ENCODE results near the gene TMEM14A. TPM values are rescaled to one million over a fixed set of nuclear protein-coding genes. Genes with fewer than 3 reads are reported as not detected.
A peak's percentile ranks its signal among the peaks of the same experiment; 100 is the strongest.

Gene TMEM14A
- total and polyA plus RNA-seq, 9 of the 15 experiments (the other 6 are each of a cell fraction or from before 2014, with no cell fraction given): 3.5 to 43.3 (median 8.5) TPM

DNA sequence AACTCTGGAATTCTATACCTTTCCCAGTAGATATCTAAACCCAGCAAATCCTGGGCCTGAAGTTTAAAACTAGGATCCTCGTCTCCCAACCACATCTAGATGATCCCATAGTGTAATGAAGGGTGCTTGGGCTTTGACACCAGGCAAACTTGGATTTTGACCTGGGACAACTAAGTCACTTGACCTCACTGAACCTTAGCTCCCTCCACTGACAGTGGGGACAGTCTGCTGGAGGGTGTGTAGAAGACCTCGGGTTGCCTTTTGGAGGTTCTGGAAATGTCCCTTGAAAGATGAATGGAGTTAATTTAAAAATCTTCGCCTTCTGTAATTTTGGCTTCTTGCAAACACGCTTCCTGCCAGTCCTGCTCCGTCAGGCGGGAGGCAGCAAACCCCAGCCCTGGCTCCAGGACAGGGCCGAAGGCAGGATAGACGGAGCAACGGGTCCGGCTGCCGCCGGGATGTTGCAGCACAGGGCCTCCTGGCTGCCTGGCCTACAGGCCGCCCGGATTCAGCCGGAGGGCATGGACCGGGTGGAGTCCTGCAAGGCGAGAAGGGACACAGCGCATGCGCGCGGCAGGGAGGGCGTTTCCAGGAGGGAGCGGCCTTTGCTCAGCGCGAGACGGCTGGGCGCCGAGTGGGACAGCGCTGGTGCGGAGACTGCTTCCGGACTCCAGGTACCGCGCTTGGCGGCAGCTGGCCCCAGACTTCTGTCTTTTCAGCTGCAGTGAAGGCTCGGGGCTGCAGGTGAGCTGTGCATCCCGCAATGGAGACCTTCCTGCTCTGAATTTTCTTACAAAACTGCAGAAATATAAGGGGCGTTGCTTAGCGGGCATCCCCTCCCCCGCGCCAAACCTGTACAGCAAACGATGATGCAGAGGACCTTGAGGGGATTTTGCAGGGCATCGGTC lies at the start of gene TMEM14A (continued):
- TF ChIP-seq PHF8 (IDR thresholded peaks at IDR 0.05; ENCODE audit: borderline replicate concordance, low read length) (peak; percentile 69; the same call in 1 of the 2 replicates), TFAP4 (CRISPR knock-in tag; IDR thresholded peaks at IDR 0.05; ENCODE audit: borderline replicate concordance) (peak; percentile 75; the same call in 1 of the 2 replicates), FOXA1 (IDR thresholded peaks at IDR 0.05; ENCODE audit: borderline replicate concordance) (no peak), STAG1 (CRISPR knock-in tag; IDR thresholded peaks at IDR 0.05; ENCODE audit: borderline replicate concordance) (no peak), SREBF1 (IDR thresholded peaks at IDR 0.05; ENCODE audit: borderline replicate concordance, low read depth, low read length) (no peak), KLF13 (tag; IDR thresholded peaks at IDR 0.05; ENCODE audit: borderline replicate concordance, low read depth) (peak; percentile 37; the same call in 1 of the 2 replicates), SIN3B (IDR thresholded peaks at IDR 0.05; ENCODE audit: low read depth) (no peak), SMAD4 (CRISPR knock-in tag; conservative IDR thresholded peaks at IDR 0.05) (peak; percentile 78), CXXC5 (CRISPR knock-in tag; IDR thresholded peaks at IDR 0.05) (peak; percentile 76), XRCC3 (IDR thresholded peaks at IDR 0.05) (no peak), ADNP (tag; IDR thresholded peaks at IDR 0.05) (no peak), NRF1 (conservative IDR thresholded peaks at IDR 0.05 in 1 of 2, IDR thresholded peaks at IDR 0.05 in 1 of 2) (peak; percentile 98 to 99), ESRRA (IDR thresholded peaks at IDR 0.05; ENCODE audit: borderline replicate concordance, low read depth) (peak; percentile 11; the same call in 1 of the 2 replicates), CTBP1 (IDR thresholded peaks at IDR 0.05; ENCODE audit: borderline replicate concordance) (peak; percentile 85)
- TF ChIP-seq, protein P1, sequence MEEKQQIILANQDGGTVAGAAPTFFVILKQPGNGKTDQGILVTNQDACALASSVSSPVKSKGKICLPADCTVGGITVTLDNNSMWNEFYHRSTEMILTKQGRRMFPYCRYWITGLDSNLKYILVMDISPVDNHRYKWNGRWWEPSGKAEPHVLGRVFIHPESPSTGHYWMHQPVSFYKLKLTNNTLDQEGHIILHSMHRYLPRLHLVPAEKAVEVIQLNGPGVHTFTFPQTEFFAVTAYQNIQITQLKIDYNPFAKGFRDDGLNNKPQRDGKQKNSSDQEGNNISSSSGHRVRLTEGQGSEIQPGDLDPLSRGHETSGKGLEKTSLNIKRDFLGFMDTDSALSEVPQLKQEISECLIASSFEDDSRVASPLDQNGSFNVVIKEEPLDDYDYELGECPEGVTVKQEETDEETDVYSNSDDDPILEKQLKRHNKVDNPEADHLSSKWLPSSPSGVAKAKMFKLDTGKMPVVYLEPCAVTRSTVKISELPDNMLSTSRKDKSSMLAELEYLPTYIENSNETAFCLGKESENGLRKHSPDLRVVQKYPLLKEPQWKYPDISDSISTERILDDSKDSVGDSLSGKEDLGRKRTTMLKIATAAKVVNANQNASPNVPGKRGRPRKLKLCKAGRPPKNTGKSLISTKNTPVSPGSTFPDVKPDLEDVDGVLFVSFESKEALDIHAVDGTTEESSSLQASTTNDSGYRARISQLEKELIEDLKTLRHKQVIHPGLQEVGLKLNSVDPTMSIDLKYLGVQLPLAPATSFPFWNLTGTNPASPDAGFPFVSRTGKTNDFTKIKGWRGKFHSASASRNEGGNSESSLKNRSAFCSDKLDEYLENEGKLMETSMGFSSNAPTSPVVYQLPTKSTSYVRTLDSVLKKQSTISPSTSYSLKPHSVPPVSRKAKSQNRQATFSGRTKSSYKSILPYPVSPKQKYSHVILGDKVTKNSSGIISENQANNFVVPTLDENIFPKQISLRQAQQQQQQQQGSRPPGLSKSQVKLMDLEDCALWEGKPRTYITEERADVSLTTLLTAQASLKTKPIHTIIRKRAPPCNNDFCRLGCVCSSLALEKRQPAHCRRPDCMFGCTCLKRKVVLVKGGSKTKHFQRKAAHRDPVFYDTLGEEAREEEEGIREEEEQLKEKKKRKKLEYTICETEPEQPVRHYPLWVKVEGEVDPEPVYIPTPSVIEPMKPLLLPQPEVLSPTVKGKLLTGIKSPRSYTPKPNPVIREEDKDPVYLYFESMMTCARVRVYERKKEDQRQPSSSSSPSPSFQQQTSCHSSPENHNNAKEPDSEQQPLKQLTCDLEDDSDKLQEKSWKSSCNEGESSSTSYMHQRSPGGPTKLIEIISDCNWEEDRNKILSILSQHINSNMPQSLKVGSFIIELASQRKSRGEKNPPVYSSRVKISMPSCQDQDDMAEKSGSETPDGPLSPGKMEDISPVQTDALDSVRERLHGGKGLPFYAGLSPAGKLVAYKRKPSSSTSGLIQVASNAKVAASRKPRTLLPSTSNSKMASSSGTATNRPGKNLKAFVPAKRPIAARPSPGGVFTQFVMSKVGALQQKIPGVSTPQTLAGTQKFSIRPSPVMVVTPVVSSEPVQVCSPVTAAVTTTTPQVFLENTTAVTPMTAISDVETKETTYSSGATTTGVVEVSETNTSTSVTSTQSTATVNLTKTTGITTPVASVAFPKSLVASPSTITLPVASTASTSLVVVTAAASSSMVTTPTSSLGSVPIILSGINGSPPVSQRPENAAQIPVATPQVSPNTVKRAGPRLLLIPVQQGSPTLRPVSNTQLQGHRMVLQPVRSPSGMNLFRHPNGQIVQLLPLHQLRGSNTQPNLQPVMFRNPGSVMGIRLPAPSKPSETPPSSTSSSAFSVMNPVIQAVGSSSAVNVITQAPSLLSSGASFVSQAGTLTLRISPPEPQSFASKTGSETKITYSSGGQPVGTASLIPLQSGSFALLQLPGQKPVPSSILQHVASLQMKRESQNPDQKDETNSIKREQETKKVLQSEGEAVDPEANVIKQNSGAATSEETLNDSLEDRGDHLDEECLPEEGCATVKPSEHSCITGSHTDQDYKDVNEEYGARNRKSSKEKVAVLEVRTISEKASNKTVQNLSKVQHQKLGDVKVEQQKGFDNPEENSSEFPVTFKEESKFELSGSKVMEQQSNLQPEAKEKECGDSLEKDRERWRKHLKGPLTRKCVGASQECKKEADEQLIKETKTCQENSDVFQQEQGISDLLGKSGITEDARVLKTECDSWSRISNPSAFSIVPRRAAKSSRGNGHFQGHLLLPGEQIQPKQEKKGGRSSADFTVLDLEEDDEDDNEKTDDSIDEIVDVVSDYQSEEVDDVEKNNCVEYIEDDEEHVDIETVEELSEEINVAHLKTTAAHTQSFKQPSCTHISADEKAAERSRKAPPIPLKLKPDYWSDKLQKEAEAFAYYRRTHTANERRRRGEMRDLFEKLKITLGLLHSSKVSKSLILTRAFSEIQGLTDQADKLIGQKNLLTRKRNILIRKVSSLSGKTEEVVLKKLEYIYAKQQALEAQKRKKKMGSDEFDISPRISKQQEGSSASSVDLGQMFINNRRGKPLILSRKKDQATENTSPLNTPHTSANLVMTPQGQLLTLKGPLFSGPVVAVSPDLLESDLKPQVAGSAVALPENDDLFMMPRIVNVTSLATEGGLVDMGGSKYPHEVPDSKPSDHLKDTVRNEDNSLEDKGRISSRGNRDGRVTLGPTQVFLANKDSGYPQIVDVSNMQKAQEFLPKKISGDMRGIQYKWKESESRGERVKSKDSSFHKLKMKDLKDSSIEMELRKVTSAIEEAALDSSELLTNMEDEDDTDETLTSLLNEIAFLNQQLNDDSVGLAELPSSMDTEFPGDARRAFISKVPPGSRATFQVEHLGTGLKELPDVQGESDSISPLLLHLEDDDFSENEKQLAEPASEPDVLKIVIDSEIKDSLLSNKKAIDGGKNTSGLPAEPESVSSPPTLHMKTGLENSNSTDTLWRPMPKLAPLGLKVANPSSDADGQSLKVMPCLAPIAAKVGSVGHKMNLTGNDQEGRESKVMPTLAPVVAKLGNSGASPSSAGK (IDR thresholded peaks at IDR 0.05): peak; percentile 72

All from K562 (cell line).